Adrenal gland (tissue), 5 donors: Measurements from ENCODE around the gene AUTS2.

Experiments used
- POLR2A ChIP-seq, 2 donors: fragments of 450-650 bp; IDR thresholded peaks; one replicate each; pipeline ENCODE4 v1.6.1; 2017; ENCODE audit warnings: antibody characterized with exemption in 2 of 2, mild to moderate bottlenecking in 2 of 2, moderate library complexity in 1 of 2
- TF ChIP-seq, protein P1 (sequence below), 6 experiments: fragments of 450-650 bp in 4 of 6; fragments of 200-600 bp in 2 of 6; sonication (generic) in 1 of 6; IDR thresholded peaks; 1 replicate in 5 of 6; 2 replicates in 1 of 6; pipeline versions ENCODE4 v1.5.1 to v1.8.0; 2016 to 2021; ENCODE audit warnings: antibody characterized with exemption in 6 of 6, mild to moderate bottlenecking in 2 of 6, moderate library complexity in 1 of 6
- donor health status: DM: no; HTN: no; CAD: no.

DNA sequence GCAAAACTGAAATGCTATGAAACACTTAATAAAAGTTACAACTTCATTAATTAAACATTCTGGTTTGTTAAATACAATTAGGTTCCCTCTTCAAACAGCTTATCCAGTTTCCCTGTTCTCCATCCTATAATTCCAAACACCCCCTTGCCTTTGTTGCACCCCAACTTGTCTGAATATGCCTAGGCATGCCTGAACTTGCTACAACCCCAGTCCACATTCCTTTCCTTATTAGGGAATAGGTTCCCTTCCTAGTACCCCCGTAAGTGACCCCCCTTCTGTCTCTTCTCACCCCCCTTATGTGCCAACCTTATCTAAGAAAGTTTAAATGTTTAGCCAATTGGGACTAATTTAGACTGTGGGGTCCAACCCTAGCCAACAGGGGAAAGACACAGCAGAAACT lies 1238.0 kb downstream of the AUTS2 start:
- TF ChIP-seq, protein P1, sequence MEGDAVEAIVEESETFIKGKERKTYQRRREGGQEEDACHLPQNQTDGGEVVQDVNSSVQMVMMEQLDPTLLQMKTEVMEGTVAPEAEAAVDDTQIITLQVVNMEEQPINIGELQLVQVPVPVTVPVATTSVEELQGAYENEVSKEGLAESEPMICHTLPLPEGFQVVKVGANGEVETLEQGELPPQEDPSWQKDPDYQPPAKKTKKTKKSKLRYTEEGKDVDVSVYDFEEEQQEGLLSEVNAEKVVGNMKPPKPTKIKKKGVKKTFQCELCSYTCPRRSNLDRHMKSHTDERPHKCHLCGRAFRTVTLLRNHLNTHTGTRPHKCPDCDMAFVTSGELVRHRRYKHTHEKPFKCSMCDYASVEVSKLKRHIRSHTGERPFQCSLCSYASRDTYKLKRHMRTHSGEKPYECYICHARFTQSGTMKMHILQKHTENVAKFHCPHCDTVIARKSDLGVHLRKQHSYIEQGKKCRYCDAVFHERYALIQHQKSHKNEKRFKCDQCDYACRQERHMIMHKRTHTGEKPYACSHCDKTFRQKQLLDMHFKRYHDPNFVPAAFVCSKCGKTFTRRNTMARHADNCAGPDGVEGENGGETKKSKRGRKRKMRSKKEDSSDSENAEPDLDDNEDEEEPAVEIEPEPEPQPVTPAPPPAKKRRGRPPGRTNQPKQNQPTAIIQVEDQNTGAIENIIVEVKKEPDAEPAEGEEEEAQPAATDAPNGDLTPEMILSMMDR (IDR thresholded peaks at IDR 0.05): no peak
- TF ChIP-seq POLR2A (IDR thresholded peaks at IDR 0.05): no peak
